HG03108 (cell line): ENCODE results near the gene PRKAB1.
"Not testable (repeated sequence)": the region's sequence is repeated elsewhere in the genome, so short reads cannot be mapped to it uniquely, and the experiment has no call there.

Experiments
- ATAC-seq: cut with Tn5 transposase; IDR thresholded peaks from one replicate; pipeline ENCODE4 v1.9.1; 2021; ENCODE audit warnings: moderate library complexity; ENCODE audit not compliant: unreplicated experiment

Gene PRKAB1

GRCh38 chr12:119667577-119668323 is at the start of gene PRKAB1:
Gene PRKAB1 (plus strand): TSS chr12:119668133. CDS start chr12:119668245, 112 bp downstream.
- ATAC-seq: peak; percentile 92

GRCh38 chr12:119618328-119618896 is 49.5 kb upstream of the PRKAB1 start:
- not testable (repeated sequence) for ATAC-seq

- no peak for ATAC-seq
These were observed 47.4 kb upstream of the PRKAB1 start for GRCh38 chr12:119620490-119620889.

GRCh38 chr12:119621878-119622277 is 46.1 kb upstream of the PRKAB1 start:
- no peak for ATAC-seq

GRCh38 chr12:119624966-119625365 is 43.0 kb upstream of the PRKAB1 start:
- no peak for ATAC-seq

- no peak for ATAC-seq
These were observed 40.8 kb upstream of the PRKAB1 start for GRCh38 chr12:119627019-119627643.

- ATAC-seq: no peak
These were observed 40.2 kb upstream of the PRKAB1 start for GRCh38 chr12:119627686-119628085.

- no peak for ATAC-seq
These were observed 37.6 kb upstream of the PRKAB1 start for GRCh38 chr12:119630223-119630780.

GRCh38 chr12:119630962-119631550 is 36.9 kb upstream of the PRKAB1 start:
- ATAC-seq: no peak

- ATAC-seq: no peak
These were observed 35.8 kb upstream of the PRKAB1 start for GRCh38 chr12:119631930-119632678.

- ATAC-seq: no peak
These were observed 33.2 kb upstream of the PRKAB1 start for GRCh38 chr12:119634743-119635142.

- no peak for ATAC-seq
These were observed 24.9 kb upstream of the PRKAB1 start for GRCh38 chr12:119642986-119643385.

GRCh38 chr12:119644930-119645329 is 23.0 kb upstream of the PRKAB1 start:
- ATAC-seq: no peak

- no peak for ATAC-seq
These were observed 22.3 kb upstream of the PRKAB1 start for GRCh38 chr12:119645535-119646059.

- ATAC-seq: no peak
These were observed 18.6 kb upstream of the PRKAB1 start for GRCh38 chr12:119649202-119649808.

GRCh38 chr12:119652665-119653064 is 15.3 kb upstream of the PRKAB1 start:
- ATAC-seq: no peak

- not testable (repeated sequence) for ATAC-seq
These were observed 10.9 kb upstream of the PRKAB1 start for GRCh38 chr12:119657001-119657400.

GRCh38 chr12:119658166-119658565 is 9.8 kb upstream of the PRKAB1 start:
- ATAC-seq: not testable (repeated sequence)

- ATAC-seq: no peak
These were observed 8.5 kb upstream of the PRKAB1 start for GRCh38 chr12:119659289-119659897.

GRCh38 chr12:119660076-119660475 is 7.9 kb upstream of the PRKAB1 start:
- ATAC-seq: no peak
